Esophagus muscularis mucosa (tissue), 4 donors: ENCODE data around the gene ARID1B. TPM values are rescaled to one million over a fixed set of nuclear protein-coding genes. Genes with fewer than 3 reads are reported as not detected.

Experiments
- DNase-seq: peaks from one replicate; pipeline ENCODE4 v3.0.0-alpha.2; 2017; ENCODE audit errors: extremely low spot score
- H3K27ac ChIP-seq, 4 donors: fragments of 200-600 bp; sonication (generic); replicated peaks in 1 of 4; 1 replicate in 3 of 4; 2 replicates in 1 of 4; pipeline ENCODE4 v1.5.1; 2016 to 2019; ENCODE audit warnings: mild to moderate bottlenecking in 1 of 4
- H3K27me3 ChIP-seq, 4 donors: fragments of 200-600 bp; sonication (generic); one replicate each; pipeline versions ENCODE4 v1.5.1 to v1.6.0; 2016 to 2019
- H3K36me3 ChIP-seq, 4 donors: fragments of 200-600 bp; sonication (generic); one replicate each; pipeline ENCODE4 v1.5.1; 2016 to 2019
- H3K4me1 ChIP-seq, 4 donors: fragments of 200-600 bp; sonication (generic); one replicate each; pipeline ENCODE4 v1.5.1; 2016 to 2019
- H3K4me3 ChIP-seq, 4 donors: fragments of 200-600 bp; sonication (generic); 1 replicate in 2 of 4; 2 replicates in 2 of 4; pipeline ENCODE4 v1.5.1; 2016 to 2019; ENCODE audit warnings: mild to moderate bottlenecking in 4 of 4, moderate library complexity in 1 of 4
- H3K9me3 ChIP-seq, 4 donors: fragments of 200-600 bp; sonication (generic); 1 replicate in 3 of 4; 2 replicates in 1 of 4; pipeline ENCODE4 v1.5.1; 2016 to 2019
- EP300 ChIP-seq: sonication (generic); formaldehyde crosslinking; IDR thresholded peaks from one replicate; pipeline ENCODE4 v1.6.1; 2017; ENCODE audit warnings: antibody characterized with exemption
- POLR2A ChIP-seq: fragments of 450-650 bp; IDR thresholded peaks from one replicate; pipeline ENCODE4 v1.6.1; 2017; ENCODE audit warnings: antibody characterized with exemption, moderate library complexity, mild to moderate bottlenecking, low read depth
- POLR2AphosphoS5 ChIP-seq, 2 donors: sonication (generic); formaldehyde crosslinking; IDR thresholded peaks; one replicate each; pipeline ENCODE4 v1.6.1; 2017; ENCODE audit warnings: antibody characterized with exemption in 2 of 2
- WGBS: methylation state at CpG from one replicate; pipeline ENCODE4 v1.1.5; 2018; 5-methylcytosine and 5-hydroxymethylcytosine counted together
- intact Hi-C: fragments of 100-400 bp; cut with DNase I; formaldehyde crosslinking; loops from one replicate; pipeline ENCODE4 v1.15.1; 2023
- total RNA-seq, 4 donors: library from RNA; depleted of rRNA; stranded (reverse); fragments of >200 nt; gene quantifications; one replicate each; pipeline versions ENCODE4 v1.1.0 to v1.2.1, GENCODE V29; 2016
- TF ChIP-seq, protein P1 (sequence below), 3 experiments: fragments of 200-600 bp in 2 of 3; fragments of 450-650 bp in 1 of 3; sonication (generic) in 2 of 3; IDR thresholded peaks; one replicate each; pipeline ENCODE4 v1.5.1; 2017 to 2019; ENCODE audit warnings: antibody characterized with exemption in 3 of 3, mild to moderate bottlenecking in 2 of 3, moderate library complexity in 1 of 3

ARID1B gene
- total RNA-seq, 4 donors from 2014 or later = 55.0 to 87.2 (median 72.7) TPM

DNA sequence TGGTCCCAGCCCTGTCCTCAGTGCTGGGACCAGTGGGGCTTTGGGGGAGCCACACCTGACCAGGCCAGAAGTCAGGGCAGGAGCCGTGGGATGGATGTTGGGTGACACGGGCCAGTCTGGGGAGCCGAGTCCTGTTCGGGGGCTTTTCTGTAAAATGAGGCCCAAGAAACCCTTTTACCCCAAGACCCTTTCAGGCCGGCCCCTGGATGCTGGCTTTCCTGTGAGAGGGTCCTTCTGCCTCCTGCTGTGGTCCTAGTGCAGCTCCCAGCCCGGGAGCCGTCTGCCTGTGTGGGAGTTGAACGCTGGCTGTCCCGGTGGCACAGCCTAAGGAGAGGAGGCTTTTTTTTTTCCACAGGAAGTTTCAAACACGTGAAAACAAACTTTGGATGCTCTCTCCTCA is 422.9 kb downstream of the ARID1B start:
- peaks cover 31 to 83% (median 69%) of the 10 kb centered on the region in 4 donors for H3K36me3 ChIP-seq

DNA sequence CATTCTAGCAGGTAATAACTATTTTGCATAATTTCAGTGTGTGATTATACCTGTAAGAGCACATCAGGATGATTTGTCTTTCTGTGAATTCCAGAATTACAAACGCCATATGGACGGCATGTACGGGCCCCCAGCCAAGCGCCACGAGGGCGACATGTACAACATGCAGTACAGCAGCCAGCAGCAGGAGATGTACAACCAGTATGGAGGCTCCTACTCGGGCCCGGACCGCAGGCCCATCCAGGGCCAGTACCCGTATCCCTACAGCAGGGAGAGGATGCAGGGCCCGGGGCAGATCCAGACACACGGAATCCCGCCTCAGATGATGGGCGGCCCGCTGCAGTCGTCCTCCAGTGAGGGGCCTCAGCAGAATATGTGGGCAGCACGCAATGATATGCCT is 423.4 kb downstream of the ARID1B start:
- intact Hi-C loops = no loop called here
- Histone ChIP-seq H3K4me3 (no peak overlapping the region), H3K27me3 (no peaks in the 10 kb centered on the region), H3K27ac (no peak overlapping the region), H3K9me3 (no peaks in the 10 kb centered on the region), H3K4me1 (peaks cover 14 to 20% (median 17%) of the 10 kb centered on the region in 4 donors), H3K36me3 (peaks cover 31 to 83% (median 66%) of the 10 kb centered on the region in 4 donors)
- no peak for DNase-seq
- 89% methylated on average over 14 of the region's 17 CpGs for WGBS
- no peak for TF ChIP-seq POLR2A
- TF ChIP-seq, protein P1, sequence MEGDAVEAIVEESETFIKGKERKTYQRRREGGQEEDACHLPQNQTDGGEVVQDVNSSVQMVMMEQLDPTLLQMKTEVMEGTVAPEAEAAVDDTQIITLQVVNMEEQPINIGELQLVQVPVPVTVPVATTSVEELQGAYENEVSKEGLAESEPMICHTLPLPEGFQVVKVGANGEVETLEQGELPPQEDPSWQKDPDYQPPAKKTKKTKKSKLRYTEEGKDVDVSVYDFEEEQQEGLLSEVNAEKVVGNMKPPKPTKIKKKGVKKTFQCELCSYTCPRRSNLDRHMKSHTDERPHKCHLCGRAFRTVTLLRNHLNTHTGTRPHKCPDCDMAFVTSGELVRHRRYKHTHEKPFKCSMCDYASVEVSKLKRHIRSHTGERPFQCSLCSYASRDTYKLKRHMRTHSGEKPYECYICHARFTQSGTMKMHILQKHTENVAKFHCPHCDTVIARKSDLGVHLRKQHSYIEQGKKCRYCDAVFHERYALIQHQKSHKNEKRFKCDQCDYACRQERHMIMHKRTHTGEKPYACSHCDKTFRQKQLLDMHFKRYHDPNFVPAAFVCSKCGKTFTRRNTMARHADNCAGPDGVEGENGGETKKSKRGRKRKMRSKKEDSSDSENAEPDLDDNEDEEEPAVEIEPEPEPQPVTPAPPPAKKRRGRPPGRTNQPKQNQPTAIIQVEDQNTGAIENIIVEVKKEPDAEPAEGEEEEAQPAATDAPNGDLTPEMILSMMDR (IDR thresholded peaks at IDR 0.05) = no peak

More for the DNA sequence above, 422.9 kb downstream of the ARID1B start:
- intact Hi-C loops = no loop called here
- no peak overlapping the region for H3K4me3 ChIP-seq
- no peak for DNase-seq
- H3K4me1 ChIP-seq = peaks cover 14 to 20% (median 17%) of the 10 kb centered on the region in 4 donors
- H3K27ac ChIP-seq = no peak overlapping the region
- no peaks in the 10 kb centered on the region for H3K9me3 ChIP-seq
- 77% methylated on average over 6 of the region's 10 CpGs for WGBS
- TF ChIP-seq, protein P1 (IDR thresholded peaks at IDR 0.05) = no peak
- H3K27me3 ChIP-seq = no peaks in the 10 kb centered on the region

DNA sequence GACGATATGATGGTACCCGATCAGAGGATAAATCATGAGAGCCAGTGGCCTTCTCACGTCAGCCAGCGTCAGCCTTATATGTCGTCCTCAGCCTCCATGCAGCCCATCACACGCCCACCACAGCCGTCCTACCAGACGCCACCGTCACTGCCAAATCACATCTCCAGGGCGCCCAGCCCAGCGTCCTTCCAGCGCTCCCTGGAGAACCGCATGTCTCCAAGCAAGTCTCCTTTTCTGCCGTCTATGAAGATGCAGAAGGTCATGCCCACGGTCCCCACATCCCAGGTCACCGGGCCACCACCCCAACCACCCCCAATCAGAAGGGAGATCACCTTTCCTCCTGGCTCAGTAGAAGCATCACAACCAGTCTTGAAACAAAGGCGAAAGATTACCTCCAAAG is 423.9 kb downstream of the ARID1B start:
- intact Hi-C loops = no loop called here
- H3K9me3 ChIP-seq = no peaks in the 10 kb centered on the region
- TF ChIP-seq POLR2AphosphoS5 (IDR thresholded peaks at IDR 0.05) = no peak
- DNase-seq = no peak
- H3K4me1 ChIP-seq = peaks cover 14 to 20% (median 17%) of the 10 kb centered on the region in 4 donors
- no peaks in the 10 kb centered on the region for H3K27me3 ChIP-seq
- whole genome bisulfite sequencing = 96% methylated on average over 17 of the region's 17 CpGs
- H3K27ac ChIP-seq = no peak overlapping the region
- no peak overlapping the region for H3K4me3 ChIP-seq
- peaks cover 29 to 81% (median 65%) of the 10 kb centered on the region in 4 donors for H3K36me3 ChIP-seq

DNA sequence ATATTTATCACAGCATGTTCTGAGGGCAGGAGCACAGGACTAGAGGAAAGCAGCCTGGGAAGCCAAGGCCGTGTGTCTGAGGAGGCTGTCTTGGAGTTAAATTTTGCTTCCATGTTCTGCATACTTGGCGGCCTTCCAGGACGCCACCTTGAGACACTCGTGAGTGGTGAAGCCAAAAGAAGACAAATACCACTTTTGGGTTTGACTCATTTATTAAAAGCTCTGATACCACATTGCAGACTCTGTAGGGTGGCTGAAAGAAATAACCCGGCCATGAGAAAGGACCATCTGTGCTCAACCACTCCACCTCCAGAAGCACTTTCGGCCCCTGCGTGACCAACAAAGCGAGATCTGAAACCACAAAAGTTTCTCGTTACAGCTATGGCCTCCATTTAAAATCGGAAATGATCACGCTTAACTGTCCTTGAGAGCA is 426.1 kb downstream of the ARID1B start:
- TF ChIP-seq, protein P1 (IDR thresholded peaks at IDR 0.05) = no peak
- TF ChIP-seq POLR2A (no peak), EP300 (no peak), POLR2AphosphoS5 (IDR thresholded peaks at IDR 0.05) (no peak)
- no peak for DNase-seq
- H3K4me3 ChIP-seq = no peak overlapping the region
- H3K9me3 ChIP-seq = no peaks in the 10 kb centered on the region
- H3K36me3 ChIP-seq = peaks cover 32 to 81% (median 70%) of the 10 kb centered on the region in 4 donors
- no peak overlapping the region for H3K27ac ChIP-seq
- 83% methylated on average over 11 of the region's 11 CpGs for WGBS
- H3K4me1 ChIP-seq = peaks cover 9 to 17% (median 13%) of the 10 kb centered on the region in 4 donors
- H3K27me3 ChIP-seq = no peaks in the 10 kb centered on the region
- intact Hi-C loops = no loop called here

DNA sequence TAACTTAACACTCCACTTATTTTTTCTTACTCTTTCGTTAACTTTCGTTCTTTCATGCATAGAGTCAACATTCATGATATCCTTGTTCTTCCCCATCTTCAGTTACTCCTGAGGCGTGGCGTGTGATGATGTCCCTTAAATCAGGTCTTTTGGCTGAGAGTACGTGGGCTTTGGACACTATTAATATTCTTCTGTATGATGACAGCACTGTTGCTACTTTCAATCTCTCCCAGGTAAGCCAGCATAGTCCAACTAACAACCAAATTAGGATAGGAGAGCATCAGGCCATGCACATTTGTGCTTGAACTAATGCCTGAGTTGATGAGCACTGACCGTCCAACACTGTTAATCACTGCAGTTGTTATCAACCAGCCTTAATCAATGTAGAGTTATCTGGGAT is 426.6 kb downstream of the ARID1B start:
- peaks cover 32 to 82% (median 70%) of the 10 kb centered on the region in 4 donors for H3K36me3 ChIP-seq
- no peak overlapping the region for H3K4me3 ChIP-seq
- no peak overlapping the region for H3K27ac ChIP-seq
- H3K9me3 ChIP-seq = no peaks in the 10 kb centered on the region
- TF ChIP-seq, protein P1 (IDR thresholded peaks at IDR 0.05) = no peak
- TF ChIP-seq EP300 (no peak), POLR2AphosphoS5 (IDR thresholded peaks at IDR 0.05) (no peak), POLR2A (no peak)
- 97% methylated on average over 6 of the region's 6 CpGs for WGBS
- no peaks in the 10 kb centered on the region for H3K27me3 ChIP-seq
- peaks cover 5 to 12% (median 8%) of the 10 kb centered on the region in 4 donors for H3K4me1 ChIP-seq
- intact Hi-C loops = no loop called here
- DNase-seq = no peak
